ENCODE measurements around the gene UPK3A.

- TF ChIP-seq EZH2 (IDR thresholded peaks at IDR 0.05): no peak
- TF ChIP-seq POLR2AphosphoS5 (IDR thresholded peaks at IDR 0.05; ENCODE audit: borderline replicate concordance, low read depth, low read length): no peak
Observed at GRCh38 chr22:45312856-45313255, 28.1 kb downstream of the UPK3A start.
